ENCODE results near the gene MOB2.

The MOB2 gene

DNA sequence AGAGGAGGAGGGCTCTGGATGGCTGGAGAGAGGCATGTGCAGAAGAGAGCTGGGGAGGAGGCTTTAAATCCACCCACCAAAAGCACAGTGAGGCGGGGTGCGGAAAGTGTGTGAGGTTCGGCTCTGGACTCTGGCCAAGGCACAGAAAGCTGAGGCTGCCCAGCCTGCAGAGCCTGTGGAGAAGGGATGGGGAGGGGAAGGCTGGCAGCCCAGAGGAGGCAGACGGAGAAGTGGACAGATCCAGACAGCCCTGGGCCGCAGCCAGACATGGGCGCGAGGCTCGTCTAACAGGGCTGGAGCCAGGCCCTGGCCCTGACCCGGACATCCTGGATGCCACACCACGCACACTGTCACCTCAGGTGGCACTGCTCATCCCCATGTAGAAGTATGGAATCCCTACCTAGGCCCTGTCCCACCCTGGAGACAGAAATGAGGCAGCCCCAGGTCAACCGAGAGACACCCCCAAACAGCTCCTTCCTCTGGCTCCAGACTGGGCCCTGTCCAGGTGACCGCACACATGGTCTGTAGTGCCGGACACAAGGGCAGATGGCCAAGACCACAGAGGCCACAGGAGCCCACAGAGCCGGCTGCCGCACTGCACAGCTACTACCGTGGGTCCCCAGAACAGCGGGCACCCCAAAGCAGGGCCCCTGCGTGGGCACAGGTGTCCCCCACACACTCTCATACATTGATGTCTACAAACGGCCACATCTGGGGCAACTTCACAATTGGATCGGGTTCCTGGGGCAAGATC is 16.6 kb upstream of the MOB2 start:
- DNase-seq, result no peak

DNA sequence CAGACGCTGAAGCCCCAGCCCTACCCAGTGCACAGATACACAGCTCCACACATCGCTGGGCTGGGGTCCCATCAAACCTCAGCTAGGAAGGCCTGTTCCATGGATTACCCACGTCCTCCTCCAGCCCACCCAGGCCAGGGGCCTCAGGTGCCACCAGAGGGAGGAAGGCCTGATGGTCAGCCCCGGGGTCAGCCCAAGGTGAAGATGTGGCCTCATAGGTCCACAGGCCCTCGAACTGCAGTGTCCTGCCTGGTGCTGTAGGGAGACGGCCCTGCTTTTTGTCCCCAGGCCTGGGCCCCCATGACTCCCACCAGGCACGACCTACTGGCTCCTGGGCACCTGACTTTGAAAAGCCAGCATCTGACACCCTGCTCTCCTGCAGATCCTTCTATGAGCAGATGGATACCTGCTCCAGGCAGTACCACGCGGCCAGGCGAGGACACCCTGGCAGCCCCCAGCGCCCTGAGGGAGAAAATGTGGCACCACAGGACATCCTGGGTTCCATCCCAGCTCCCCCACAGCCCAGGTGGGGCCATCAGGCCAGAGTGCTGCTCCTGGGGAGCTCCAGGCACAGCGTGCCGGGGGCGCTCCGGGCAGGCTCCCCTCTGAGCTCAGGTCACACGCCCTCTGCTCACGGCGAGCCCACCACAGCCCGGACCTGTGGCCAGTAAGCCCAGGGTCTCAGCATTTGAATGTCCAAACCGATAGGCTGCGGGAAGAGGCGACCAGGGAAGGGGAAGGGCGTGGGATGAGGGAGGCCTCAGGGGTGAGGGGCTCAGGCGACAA is 15.8 kb upstream of the MOB2 start:
- DNase-seq, result no peak

DNA sequence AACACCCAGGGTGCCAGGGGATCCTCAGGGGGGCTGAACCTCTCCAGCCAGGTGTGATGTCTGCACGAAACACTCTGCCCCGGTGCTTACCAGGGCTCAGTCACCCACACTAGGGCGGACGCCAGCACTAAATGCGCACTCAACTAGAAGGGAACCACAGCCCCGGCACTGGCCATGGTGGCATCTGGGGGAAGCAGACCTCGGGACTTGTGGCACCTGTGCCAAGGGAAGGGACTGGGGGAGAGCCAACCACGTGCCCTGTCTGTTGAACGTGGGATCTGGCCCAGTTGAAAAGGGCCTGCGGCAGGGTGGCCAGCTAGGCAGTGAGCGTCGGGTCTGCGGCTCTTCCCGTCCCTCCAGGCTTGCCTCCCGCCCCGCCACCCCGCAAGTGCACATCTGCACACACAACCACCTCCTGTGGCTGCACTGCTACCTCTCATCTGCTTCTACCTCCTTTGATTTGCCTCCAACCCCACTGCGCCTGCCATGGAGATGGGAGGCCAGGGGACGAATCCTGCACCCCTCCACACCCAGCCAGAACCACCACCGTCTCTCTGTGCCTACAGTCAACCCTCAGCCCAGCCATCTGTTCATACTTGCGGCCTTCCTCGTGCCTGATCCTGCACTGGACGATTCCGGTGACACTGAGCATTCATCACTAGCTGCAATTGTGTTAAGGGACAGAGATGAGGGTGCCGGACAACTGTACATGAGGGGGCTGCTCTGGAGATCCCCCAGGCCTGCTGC is 15.0 kb upstream of the MOB2 start:
- no peak for DNase-seq

DNA sequence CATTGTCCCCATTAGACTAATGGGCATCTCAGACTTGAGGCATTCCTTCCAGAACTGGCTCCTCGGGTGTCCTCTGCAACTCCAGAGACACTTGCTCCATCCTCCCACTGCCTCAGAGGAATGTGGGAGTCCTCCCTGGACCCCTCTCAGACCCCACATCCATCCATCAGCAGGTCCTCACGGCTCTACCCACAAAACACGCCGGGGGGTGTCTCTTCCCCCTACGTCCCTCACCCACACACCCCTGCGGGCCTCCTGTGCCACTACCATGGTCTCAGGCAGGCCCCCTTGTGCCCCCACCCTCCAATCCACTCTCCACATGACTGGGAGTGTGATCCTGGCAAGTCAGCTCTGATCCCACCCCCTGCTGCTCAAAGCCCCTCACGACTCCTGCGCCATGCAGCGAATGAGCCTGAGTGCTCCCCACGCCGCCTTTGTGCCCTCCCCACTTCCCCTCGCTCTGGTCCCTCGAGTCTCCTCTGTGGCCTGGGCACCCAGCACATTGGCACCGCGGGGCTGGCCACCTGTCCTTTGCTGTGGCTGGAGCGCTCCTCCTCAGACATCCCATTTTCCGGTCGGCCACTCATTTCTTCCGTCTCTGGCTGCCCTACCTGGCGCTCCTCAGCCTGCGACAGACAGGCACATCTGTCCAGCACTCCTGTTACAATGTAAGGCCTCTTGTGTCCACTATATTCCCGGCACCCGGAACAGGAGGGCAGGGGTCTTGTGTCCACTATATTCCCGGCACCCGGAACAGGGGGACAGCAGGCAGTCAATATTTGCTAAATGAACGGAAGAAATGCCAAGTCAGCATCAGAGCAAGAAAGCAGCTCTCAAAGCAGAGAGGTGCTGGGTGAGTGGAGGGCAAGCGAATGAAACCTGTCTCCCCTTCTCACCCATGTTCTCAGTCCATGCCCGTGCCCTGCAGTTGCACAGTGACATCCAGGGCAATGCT is 14.2 kb upstream of the MOB2 start:
- DNase-seq, result no peak

DNA sequence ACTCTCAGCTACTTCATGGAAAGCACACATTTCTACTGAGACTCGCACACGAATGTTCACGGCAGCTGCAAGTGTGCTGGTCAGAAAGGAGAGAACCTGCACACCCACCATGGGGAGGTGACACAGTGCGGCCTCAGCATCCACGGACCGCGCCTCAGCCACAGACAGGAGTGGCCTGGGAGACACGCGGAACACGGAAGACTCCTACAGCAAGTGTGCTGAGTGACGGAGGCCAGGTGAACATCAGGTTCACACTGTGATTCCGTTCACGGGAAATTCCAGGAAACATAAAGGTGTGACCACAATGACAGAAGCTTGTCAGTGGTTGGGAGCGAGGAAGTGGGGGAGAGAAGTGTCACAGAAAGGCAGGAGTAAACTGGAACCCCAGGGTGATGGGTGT is 13.3 kb upstream of the MOB2 start:
- no peak for DNase-seq

DNA sequence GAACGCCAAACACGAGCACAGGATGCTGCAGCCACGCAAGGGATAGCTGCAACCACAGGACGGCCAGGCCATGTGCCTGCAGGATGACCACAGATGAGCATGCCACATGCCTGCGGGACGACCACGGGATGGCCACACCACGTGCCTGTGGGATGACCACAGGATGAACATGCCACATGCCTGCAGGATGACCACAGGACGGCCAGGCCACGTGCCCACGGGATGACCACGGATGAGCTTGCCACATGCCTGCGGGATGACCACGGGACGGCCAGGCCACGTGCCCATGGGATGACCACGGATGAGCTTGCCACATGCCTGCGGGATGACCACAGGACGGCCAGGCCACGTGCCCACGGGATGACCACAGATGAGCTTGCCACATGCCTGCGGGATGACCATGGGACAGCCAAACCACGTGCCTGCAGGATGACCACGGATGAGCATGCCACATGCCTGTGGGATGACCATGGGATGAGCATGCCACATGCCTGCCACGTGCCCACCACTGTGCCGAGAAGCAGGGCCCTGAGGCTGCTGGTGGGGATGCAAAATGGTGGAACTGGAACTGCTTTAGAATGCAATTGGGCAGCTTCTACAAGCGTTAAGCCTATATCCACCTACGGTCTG is 12.8 kb upstream of the MOB2 start:
- no peak for DNase-seq

DNA sequence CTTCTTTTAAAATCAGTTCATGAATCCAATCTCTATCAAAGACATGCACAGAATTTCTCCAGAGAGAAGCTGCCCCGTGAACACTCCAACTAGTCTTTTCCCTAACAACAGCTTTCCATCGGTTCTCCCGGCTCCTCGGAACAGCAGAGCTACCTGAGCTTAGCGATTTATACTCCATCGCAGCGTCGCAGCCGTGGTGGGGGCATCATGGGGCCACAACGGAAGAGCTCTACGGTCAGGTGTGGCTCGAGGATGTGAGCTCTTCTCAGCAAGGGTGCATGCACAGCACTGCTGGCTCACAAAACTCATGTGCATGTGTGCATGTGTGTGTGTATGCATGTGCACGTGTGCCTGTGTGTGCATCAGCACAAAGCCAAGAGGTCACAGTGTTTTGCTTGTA is 11.7 kb upstream of the MOB2 start:
- no peak for DNase-seq

DNA sequence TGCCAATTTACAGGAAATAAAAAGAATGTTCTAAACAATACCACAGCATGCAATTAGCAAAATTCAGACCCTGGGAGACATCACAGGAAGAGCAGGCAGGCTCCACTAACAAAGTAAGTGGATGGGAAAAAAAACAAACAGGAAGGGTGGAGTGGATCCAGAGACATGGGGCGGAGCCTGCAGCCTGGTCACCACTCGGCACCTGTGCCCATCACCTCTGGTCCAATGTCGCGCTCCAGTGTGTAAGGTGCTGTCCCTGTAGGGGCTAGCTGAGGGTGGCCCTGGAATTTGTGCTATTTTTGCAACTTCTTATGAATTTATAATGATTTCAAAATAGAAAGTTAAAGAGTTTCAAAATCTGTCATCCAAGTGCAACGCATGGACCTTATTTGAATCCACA is 11.0 kb upstream of the MOB2 start:
- DNase-seq, result no peak

DNA sequence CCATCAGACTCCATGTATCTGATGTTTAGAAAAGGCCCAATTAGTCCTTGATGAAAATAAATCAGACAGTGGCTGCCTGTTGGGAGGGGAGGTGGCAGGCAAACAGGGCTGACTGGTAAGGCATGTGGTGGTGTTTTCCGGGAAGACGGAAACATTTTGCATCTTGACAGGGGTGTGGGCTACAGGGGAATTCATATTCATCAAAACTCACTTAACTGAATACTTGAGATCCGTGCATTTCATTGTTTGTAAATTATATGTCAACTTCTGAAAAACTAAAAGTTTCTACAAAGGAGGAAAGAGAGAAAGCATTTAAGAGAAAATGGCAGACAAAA is 10.1 kb upstream of the MOB2 start:
- no peak for DNase-seq

DNA sequence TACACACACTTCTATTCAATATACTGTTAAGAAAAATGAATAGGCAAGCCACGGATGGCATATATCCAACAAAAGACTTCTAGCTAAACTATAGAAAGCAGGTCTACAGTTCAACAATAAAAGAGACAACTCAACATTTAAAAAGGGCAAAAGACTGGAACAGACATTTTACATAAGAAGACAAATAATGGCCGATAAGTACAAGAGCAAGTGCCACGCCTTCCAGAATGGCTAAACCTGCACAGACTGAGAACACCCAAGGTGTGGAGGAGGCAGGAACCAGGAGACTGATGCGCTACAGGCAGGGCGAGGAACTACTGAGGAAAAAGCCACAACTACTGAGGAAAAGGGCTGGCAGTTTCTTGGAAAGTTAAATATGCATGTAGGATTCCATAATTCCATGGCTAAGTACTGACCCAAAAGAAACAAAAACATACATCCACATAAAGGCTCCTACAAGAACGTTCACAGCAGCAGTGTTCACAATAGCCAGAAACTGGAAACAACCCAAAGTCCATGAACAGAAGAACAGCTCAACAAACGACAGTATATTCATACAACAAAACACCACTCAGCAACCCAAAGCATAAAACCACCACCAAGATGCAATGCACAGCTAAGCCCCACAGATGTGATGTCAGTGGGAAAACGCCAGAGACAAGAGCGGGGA is 9.6 kb upstream of the MOB2 start:
- no peak for DNase-seq

DNA sequence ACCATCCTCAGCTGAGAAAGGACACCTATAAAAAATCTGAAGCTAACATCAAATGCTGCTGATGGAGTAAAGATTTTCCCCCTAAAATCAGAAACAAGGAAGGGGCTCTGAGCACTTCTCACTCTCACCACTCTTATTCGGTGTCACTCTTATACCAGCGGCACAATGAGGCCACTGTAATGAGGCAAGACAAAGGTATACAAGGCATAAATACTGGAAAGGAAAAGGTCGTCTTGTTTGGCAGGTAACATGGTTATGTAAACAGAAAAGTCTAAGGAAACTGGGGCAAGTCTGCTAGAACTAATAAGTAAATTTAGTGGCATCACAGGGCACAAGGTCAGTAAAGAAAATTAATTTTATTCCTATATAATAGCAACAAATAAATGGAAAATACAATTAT is 8.1 kb upstream of the MOB2 start:
- DNase-seq, result no peak

DNA sequence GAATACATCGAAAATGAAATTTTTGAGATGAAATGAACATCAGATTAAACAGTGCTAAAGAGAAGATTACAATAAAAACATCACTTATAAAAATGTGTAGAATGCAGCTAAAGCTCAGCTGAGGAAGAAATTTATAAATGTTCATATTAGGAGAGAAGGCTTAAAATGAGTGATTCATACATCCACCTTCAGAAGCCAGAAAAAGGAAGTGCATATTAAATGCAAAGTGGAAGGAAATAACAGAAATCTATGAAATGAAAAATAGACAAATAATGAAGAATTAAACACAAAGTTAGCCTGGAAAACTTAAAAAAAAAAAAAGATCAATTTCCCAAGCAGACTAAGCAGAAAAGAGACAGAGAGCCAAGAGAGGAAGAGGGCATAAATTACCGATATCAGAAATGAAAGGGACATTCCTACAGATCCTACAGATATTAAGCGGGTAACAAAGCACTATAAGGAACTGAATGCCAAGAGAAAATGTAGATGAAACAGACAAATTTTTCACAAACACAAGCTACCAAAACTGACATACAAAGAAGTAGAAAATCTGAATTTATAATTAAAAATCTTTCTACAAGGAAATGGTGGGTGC is 7.2 kb upstream of the MOB2 start:
- DNase-seq, result no peak

DNA sequence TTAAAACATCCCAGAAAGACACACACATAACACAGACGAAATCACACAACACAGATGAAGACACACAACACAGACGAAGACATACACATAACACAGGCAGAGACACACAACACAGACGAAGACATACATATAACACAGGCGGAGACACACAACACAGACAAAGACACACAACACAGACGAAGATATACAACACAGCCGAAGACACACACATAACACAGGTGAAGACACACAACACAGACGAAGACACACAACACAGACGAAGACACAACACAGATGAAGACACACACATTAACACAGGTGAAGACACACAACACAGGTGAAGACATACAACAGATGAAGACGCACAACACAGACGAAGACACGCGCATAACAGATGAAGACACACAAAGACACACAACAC is 4.8 kb upstream of the MOB2 start:
- no peak for DNase-seq

DNA sequence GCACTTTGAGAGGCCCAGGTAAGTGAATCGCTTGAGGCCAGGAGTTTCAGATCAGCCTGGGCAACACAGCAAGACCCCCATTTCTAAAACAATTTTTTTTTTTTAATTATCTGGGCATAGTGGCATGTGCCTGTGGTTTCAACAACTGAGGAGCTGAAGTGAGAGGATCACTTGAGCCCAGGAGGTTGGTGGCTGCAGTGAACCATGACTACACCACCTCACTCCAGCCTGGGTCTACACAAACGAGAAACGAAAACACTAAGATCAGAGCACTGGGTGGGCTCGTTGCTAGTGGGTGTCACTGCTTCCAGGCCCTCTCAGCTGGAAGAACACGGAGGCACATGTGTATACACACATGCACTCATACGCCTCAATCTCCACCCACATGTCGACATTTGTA is 4.1 kb upstream of the MOB2 start:
- DNase-seq, result no peak

DNA sequence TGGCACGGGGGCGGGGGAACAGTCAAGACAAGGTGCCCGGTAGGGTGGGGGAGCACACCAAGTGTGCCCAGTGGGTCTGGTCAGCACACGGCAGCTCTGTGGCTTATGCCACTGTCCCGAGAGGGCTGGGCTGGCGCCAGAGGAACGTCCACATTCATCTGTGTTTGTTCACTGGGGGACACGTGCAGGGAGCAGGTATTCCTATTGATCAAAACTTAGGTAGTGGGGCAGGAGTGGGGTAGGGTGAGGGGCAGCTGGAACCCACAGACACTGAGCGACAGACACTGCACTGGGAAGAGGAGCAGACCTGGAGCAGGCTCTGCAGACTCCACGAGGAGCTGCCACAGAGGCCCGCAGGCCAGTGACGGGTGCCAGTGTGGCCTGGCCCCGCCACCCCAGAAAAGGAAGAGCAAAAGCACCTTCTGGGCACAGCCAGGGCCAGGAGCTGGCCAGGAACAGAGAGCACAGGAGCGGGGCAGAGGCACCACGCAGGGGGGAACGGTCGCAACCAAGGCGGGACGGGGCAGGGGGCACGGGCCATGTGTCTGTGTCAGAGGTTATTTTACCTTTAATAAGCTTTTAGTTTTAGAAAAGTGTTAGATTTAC is 2.1 kb upstream of the MOB2 start:
- DNase-seq, result no peak

DNA sequence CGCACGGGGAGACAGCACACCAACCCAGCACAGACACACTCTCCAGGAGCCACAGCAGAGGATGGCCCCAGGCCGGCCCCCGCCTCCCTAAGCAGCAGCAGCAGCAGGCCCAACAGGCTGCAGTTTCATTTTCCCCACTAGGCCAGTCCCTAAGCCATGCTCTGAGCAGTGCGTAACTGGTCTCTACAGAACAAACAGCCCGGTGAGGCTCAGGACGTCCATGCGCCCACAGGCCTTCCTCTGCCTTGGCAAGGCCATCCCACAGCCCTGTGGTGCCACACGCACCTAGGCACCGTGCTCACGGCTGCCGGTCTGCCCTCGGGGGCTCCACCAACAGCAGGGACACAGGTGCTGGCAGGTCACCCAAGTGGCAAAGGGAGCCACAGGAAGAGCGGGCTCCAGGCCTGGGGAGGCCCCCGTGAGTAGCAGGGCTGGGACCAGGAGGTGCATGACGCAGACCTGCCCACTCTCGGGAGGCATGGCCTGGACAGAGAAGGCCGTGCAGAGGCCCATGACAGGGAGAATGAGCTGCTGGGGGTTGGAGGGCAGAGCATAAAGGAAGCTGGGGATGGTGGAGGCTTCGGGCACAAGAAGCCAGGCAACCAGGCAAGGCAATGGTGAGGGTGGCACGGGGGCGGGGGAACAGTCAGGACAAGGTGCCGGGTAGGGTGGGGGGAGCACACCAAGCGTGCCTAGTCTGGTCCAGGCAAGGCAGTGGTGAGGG is 1.4 kb upstream of the MOB2 start:
- no peak for DNase-seq

DNA sequence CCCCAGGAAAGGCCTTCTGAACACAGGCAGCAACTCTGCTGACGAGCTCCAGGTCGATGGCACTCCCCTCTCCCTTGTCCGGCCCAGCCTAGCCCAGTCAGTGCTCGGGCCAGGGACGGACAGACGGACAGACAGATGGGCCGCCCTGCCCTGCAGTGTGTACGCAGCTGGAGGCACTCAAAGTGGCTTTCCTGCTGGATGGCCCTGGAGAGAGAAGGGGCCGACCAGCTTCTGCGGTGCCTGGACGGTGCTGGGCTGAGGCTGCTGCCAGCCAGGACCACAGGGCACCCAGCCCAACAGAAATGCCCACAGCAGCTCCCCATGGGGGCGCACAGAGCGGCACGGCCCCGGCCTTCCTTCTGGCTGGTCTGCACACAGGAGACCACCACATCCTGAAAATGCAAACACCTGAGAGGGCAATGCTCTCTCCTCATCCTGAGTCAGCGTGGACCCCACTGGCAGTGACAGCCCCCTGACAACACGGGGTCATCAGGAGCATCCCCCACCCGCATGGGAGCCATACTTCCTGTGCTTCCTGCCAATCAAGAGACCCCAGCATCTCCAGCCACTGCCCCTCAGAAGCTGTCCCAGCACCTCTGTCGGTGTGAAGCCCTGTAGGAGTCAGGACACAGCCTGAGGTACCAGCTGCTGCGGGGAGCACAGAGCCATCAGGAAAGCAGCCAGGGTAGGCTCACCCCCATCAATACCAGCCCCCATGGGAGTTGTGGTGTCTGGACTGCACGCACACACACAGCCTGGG is 692 bp upstream of the MOB2 start:
- DNase-seq, result no peak

DNA sequence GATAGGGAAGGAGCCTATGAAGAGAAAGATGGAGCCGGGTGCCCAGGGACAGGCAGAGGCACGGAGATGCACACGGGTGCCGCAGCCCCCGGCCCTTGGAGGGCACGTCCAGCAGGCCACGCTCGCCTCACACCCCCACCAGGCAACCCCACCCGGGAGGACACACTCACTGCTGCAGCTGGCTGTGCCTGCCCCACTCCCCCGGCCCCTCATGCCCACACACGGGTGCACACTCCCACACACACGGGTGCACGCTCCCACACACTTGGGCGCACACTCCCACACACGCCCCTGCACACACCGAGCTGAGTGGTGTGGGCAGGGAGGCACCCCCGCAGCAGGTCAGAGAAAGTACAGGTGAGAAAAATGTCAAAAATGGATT is 1.1 kb downstream of the MOB2 start:
- DNase-seq, result no peak

DNA sequence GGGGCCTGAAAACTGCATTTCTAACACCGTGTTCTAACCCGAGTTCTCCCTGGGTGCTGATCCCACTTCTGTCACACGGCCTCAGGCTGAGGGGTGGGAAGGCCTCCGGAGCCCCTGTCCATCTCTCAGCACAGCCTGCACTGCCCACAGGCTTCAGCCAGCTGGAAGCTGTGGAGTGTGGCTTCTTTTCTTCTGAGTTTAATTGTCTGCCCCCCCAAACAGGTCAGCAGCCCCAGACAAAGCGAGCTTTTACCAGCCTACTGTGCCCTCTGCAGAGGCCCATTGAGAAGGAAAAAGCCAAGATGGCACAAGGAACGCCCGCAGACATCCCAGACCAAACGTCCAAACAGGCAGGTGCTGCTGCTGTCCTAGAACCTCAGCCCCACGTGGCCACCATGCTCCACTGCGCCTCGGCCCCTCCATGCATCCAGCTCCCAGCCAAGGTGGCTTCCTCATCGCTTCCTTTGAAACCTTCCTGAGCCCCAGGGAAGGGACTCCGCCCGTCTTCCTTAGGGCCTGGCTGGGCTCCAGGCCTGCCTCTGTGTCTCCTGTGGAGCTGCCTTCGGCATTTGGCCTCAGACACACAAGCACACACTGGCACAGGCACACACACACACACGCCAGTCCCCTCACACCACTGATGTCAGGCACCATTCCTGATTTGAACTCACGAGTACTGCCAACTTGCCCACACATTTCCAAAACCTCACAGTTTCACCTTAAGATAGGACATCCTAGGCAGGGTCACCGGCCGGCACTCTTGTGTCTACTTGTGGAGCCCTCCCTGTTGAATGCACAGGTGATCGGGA is 1.7 kb downstream of the MOB2 start:
- DNase-seq, result no peak

All from CD4-positive, alpha-beta T cell treated with Interleukin-17A for 1 hour (primary cell).